Dedifferentiated amniotic fluid mesenchymal stem cell (primary cell): Measurements from ENCODE around the gene ATP7B.

Experiments
- DNase-seq: peaks from one replicate; pipeline ENCODE4 v3.0.0-alpha.2; 2016; ENCODE audit errors: extremely low spot score

The ATP7B gene

DNA sequence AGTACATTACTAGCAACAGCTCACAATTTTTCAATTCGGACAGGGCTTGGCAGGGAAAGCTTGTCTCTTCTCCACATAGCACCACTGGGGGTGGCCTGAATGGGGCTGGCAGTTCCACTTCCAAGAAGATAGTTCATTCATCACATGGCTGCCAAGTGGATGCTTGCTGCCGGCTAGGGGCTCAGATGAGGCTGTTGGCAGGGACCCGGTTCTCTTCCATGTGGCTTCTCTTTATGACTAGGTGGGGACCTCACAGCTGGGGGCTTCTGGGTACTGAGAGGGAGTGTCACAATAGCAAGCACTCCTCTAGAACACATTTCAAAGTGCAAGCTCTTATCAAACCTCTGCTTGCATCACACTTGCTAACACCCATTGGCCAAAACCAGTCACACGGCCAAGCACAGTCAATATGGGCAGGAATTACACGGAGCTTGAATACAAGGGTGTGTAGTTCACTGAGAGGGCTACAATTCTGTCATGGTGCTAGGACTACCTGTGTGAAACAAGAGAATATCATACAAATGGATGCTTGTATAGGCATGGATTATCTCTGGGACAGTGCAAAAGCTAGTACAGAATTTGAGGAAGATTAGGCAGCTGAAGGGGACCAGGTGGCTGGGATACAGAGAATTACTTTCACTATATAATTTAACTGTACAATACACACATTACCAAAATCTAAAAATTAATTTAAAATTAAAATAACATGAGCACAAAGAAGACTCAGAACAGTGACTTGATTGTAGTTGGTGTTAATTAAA lies 32.3 kb downstream of the ATP7B start:
- no peak for DNase-seq

DNA sequence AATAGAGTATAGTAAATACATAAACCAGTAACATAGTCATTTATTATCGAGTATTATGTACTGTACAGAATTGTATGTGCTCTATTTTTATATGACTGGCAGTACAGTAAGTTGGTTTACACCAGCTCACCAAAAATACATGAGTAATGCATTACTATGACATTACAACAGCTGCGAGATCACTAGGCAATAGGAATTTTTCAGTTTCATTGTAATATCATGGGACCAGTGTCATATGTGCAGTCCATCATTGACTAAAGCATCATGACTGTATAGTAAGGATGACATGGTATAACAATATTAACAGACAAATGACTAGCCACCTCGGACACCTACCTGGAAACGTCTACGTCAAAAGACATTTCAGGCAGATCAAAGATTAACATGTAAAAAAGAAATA lies 33.6 kb downstream of the ATP7B start:
- no peak for DNase-seq

DNA sequence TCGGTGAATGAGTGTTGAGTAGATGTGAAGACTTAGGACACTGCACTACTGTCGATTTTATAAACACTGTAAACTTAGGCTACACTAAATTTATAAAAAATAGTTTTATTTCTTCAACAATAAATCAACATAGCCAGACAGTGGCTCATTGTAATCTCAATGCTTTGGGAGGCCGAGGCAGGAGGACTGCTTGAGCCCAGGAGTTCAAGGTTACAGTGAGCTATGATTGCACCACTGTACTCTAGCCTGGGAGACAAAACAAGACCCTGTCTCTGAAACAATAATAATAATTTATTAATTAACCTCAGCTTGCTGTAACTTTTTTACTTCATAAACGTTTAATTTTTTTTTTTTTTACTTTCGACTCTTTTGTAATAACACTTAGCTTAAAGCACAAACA lies 34.4 kb downstream of the ATP7B start:
- DNase-seq: no peak

DNA sequence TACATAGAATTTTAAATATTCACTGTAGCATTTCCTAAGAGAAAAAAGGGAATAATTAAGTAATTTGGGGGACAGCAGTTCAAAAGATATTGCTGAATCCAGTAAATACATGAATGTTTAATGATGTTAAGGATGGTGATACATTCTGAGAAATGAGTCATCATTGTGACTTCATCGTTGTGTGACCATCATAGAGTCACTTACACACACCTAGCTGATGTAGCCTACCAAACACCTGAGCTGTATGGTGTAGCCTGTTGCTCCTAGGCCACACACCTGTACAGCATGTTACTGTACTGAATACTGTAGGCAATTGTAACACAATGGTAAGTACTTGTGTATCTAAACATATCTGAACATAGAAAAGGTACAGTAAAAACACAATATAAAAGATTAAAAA lies 34.8 kb downstream of the ATP7B start:
- DNase-seq: no peak

DNA sequence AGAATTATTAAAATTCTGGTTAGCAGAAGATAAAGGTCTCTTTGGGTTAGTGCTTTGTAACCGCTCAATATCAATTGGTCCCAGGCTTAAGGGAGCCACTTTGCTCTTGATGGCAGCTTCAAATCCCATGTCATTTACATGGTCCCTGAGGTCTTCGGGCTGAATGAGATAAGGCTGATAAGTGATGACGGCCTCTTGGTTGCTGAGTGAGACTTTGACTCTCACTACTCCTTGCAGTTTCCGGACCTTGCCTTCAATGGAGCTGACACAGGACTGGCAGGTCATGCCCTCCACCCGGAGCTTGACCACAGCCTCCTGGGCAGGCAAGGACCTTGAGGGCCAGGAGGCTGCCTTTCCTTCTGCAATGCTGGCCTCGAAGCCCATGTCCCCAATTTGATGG lies 36.8 kb downstream of the ATP7B start:
- no peak for DNase-seq

DNA sequence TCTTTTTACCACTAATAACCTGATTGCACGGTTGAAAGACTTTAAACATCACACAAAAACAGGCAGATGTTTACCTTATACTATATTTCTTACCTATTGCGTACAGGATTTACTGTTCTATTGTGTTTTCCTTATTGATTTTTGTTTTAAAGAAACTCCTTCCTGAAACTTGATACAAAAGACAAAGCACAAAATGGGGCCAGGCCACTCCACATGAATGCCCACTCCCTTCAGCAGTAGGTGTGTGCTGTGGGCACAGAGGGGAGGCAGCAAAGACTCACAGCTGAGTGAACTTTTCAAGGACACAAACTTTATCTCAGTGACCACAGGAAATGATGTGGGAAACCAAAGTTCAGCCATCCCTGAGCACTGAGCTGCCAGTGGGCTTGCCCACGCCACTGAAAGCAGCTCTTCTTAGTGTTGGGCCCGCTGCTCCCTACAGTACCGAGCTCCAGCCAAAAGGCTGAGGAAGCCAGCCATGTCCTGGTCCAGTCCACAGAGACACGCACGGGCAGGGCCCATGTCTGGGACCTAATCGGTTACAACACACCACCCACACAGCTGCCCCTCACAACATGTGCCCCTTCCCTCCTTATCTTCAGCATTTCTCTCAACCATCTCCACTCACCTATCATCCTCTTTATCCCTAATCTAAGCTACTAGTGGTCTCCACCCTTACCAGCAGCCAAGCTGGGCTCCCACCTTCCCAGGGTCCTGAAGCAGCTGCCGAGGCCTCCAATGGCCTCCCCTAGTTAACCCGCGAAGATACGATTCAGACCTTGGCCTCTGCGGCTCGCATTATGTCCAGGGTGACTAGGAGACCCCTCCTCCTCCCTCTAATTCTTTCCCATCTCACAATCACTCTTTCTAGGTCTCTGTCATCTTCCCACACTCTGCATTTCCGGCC lies 39.5 kb downstream of the ATP7B start:
- no peak for DNase-seq

DNA sequence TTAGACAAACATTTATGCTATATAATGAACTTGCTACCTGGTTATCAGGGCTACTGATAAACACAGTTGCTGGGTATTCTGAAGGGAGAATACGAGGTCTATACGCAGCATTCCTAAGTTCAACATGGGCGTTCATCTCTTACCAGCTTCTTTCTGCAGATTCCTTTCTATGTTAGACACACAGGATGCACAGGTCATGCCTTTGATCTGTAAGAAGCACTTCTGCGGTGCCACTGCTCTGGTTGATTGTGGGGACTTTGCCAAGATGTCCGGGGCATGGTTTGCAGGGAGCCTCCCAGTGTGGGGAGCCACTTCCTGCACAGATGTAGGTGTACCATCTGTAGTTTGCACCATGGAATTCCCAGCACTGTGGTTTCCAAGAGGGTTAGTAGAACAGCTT lies 40.9 kb downstream of the ATP7B start:
- no peak for DNase-seq

DNA sequence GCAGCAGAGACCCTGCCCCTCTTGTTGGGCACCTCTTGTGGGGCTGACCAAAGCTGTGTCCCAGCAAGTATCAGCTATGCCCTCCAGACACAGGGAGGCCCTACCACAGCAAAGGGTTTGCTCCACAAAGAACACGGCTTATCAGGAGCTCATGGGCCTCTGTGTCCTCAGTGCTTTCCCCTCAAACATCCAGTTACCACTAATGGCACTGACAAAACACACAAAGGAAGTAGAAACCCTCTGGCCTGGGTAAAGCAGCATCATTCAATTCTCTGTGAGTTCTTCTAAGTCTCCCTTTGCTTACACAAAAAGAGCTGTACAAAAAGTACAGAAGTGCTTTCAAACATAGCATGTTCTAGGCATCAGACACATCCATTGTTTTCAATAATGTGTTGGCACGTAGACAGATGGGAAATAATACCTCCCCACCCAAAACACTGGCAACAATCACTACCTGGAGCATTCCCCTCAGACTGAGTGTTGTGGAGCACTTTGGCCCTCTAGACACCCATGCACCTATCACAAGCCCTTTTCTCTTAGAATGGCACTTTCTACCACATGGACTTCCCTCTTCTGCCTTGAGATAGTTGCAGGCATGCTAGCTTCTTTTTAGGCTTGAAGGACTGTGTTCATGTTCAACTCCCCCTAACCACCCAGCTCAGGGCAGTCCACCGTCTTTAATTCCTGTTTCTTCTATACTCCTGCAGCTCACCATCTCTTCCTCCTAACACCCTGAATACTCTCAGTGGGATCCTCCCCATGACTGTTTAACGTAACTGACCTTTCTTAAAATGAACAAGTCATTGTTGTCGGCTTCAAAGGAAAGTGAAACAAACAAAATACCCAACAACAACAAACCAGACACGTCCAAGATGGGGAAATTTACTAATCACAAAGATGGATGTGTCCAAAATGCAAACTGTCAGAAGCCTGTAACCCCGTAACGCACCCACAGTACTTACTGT lies 43.5 kb downstream of the ATP7B start:
- DNase-seq: no peak

DNA sequence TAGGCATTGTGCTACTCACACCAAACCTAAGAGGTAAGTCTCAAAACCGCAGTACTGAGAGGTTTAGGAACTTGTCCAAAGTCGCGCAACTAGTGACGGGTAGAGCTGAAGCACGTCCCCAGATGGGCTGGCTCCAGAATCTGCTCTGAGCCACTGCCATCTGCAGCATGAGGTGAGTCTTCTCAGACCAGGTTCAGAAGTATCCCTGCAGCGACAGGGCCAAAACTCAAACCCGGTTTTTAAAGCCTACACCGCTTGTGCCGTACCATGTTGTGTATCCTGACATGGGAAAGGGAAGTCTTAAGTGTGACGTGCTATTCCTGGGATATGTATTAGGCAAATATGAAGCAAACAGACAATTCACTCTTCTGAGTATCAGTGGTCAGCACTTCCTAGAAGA lies 45.1 kb downstream of the ATP7B start:
- no peak for DNase-seq

DNA sequence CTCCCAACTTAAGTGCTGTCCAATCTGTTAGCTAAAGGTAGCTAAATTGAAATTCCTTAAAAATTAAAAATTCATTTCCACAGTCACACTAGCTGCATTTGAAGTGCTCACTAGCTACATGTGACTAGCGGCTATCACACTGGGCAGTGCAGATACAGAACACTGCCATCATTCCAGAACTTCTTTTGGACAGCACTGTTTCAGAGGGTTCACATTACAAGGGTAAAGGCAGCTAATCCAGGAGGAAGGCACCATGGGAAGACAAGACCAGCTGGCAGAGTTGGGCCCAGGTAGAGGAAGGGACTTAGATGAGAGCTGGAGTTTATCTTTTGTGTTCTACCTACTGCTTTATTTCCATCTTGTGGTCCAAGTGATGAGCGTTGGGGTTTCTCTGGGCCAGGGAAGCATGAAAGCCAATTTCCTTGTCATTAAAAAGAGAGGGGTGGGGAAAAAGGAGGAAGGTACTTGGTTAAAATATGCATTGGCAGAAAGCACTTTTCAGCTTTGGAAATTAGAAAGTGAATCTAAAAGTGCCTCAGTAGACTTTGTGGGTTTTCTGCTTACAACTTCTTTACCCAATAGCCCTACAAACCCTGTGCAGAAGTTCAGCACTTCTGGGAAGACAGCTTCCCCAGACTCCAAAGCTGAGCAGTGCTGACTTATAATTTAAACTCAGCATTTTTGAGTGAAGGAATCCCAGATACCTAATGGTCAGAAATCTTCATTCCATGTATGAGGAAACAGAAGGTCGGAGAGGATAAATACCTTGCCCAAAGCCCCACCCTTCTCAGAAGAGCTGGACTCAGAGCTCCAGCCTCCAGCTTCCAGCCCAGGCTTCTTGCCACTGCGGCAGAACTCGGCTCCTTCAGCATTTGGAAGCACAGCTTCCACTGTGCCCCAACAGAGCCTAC lies 49.5 kb downstream of the ATP7B start:
- no peak for DNase-seq

DNA sequence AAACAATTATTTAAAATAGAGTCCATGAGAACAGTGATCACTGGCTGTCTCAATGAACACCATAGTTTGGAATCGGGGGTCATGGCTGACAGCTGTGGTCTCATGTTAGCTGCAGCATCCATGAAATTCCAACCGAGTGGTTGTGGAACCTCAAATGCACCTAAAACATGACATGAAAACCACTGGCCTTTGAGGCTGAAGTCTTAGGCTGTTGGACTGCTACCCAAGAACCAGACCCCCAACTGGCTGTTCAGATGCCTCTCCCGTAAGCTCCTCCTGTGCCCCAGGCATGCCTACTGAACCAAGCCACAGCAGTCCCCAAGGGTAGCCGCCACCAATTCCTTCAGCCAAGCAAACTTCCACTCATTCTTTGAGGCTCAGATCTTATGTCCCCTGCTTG lies 50.5 kb downstream of the ATP7B start:
- DNase-seq: no peak

DNA sequence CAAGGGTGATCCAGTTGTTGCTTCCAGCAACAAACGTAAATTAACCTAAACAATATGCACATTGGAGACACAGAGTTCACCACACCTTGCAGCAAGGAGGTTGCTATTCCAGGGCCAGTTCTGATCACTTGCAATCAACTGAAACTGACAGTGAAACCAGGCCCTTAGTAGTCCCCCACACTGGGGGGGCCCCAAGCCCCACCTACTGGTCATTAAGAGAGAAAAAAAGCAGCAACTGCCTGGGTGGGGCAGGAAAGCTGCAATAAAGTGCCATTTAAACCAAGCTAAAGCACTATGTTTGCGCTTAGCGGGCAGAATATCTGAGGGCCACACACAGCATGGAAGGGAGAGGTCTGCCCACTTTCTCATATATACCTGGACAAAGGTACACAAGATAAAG lies 51.5 kb downstream of the ATP7B start:
- DNase-seq: no peak

DNA sequence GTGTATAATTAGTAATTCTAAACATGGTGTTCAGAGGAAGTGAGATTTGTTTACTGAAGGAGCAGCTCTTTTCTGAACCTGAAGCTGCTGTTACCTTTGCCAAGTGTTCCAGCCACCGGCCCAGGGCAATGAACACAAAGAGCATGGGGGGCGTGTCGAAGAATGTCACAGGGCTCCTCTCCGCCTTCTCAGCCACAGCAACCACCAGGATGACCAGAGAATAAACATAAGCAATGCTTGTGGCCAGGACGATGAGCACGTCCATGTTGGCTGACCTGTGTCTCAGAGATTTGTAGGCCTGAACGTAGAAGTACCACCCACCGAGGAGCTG lies 53.1 kb downstream of the ATP7B start:
- DNase-seq: no peak

DNA sequence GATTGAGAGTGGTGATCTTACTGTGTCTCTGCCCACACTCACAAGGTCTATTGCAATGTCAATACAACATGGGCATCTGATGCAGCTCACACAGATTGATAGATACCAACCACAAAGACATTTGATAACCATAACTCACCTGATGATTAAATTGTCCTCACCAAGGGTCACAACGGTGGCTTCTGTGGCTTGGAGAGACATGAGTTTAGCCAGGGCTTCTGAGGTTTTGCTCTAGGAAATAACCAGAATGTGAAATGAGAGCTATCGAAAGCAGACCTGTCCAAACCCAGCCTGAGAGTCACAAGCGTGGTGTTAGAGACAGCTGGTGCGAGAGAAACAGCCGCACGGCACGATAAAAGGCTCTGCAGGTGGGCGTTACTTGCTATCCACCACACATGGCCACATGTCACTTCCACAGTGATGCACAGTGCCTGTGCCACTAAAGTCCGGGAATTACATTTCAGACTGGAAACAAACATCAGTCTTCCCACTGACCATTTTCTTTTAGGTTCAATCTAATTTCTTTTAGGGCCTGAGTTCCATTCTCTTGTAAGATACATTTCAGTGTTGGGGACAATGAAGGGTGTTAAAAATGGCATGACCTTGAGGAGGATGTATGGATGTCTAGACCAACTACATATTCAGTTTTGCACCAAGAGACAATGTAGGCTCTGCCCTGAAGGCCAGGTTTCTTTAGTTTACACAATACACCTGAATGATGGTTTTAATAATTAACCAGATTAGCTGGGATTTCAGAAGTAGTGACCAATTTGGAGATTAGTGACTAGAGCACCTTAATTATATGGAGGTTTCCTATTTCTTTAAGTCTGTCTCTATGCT lies 53.7 kb downstream of the ATP7B start:
- no peak for DNase-seq

DNA sequence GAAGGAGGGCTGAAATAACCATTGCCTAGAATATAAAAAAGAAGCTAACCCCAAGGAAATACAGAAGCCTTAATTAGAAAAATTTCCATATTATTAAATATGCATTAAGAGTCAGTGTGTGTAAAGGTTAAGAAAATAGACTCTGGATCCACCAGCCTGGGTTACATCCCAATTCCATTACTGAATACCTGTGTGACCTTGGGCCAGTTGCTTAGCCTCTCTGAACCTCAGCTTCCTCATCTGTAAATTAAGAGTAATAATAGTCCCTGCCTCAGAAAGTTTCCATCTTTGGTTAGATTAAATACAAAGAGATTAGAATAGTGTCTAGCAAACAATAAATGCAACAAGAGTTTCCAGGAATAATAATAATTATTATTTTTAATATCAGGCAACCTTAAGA lies 54.5 kb downstream of the ATP7B start:
- DNase-seq: no peak

DNA sequence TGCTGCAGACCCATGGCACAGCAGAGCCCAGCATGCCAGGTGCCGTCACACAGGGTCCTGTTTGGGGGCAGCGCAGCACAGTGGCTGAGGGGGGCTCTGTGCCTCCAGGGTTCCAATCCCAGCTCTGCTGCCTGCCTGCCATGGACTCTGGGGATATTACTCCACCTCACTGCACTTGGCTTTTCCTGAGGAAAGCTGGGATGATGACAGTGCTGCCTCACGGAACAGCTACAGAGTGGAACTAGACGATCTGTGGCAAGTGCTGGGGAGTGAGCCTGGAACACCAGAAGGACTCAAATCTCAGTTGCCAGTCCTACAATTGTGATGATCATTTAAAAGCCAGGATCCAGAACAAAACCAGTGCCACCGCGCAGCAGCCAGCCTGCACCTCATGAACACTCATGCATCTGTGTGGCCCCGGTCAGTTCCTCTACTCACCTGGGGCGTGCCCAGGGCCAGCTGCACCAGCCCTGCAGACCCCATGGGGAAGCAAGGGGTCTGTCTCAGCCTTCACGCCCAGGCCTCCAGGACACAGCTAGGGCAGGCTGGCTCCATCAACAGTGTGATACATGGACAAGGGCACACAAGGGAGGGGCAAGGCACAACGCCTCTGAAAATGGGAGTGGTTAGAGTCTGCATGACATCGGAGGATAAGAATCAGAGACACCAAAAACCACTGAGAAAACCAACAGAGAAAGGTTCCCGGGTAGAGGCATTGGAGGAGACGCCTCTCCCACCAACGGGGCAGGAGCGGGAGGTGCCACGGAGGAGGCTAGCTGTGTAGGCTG lies 55.2 kb downstream of the ATP7B start:
- DNase-seq: no peak

DNA sequence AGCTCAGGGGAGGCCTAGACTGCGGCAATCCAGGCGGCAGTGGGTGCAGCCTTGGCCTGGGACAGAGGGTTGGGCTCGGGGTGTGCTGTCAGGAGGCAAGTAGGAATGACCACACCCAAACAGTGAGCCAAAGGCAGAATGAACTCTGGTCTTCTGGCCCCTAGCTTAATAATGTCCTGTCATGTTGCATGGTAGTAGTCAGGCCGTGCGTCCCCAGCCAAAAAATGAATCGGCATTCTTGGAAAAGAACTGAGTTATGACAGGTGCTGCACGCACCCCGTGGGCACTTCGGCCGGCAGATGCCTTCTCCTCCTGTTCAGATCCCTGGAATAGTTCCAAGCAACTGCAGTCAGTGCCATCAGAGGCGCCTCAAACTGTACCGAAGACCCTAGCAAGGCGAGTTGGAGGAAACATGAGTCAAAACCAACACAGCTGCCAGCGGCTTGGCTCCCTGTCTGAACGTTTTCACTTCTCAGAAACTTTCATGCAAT lies 55.9 kb downstream of the ATP7B start:
- DNase-seq: no peak

DNA sequence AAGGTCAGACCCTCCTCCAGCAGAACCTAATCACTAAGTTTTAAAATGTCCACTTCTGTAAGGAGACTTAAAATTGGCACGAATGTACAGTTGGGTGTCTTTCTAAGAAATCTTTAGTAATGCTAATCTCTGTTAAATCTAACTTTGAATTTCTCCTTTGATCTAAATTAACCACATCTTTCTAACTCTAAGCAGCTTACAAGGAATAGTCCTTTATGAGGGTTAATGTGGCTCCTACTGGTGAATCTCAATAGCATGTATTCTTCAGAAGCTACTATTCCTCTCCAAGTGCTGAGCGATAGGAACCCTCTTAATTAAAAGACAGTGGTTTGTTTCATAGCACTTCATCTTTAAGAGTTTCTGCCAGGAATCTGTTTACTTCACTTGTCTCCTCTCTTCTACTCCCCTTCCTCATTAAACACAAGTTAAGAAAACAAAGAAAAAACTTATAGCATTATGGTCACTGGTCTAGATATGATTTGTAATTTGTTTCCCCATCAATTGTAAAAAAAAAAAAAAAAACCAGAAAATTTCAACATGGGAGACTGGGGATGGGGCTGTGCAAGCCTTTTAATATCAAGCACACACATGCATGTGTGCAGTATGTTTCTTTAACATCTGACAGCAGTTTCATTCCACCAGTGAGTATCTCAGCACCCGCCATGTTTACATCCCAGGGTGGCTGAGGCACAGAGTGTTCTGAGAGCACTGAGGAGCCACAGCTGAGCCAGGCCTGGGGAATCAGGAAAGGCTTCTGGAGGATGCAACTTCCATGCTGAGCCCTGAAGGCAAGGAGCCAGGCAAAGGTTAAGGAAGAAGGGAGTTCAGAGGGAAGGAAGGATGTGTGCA lies 57.7 kb downstream of the ATP7B start:
- DNase-seq: no peak
